HepG2 (cell line): ENCODE data around the gene SUSD4. TPM values are rescaled to one million over a fixed set of nuclear protein-coding genes. Genes with fewer than 3 reads are reported as not detected.

Experiments
- ATAC-seq: fragments of 200-7000 bp; cut with Tn5 transposase; 3 replicates; pipeline ENCODE4 v1.9.1; 2020; ENCODE audit warnings: mild to moderate bottlenecking, moderate library complexity
- BruUV-seq: library from RNA; stranded (reverse); fragments of 400-500 nt; replicated peaks from 2 replicates; lab custom pipeline; 2021; lab: Mats Ljungman, UMichigan
- CTCF ChIA-PET: fragments of 300-600 bp; formaldehyde crosslinking; extraction: SDS; loops from one replicate; lab custom pipeline; 2021; ENCODE audit warnings: low total read pairs, inconsistent platforms, low intra/inter-chr PET ratio; lab: Yijun Ruan, JAX
- POLR2A ChIA-PET: fragments of 350-600 bp; sonication (Branson Sonifier 250); formaldehyde crosslinking; loops from one replicate; lab custom pipeline; 2020; ENCODE audit warnings: antibody characterized with exemption, inconsistent platforms; lab: Yijun Ruan, JAX
- DNase-seq: peaks from one replicate; pipeline ENCODE4 v3.0.0-alpha.2; 2015; ENCODE audit warnings: low spot score
- FAIRE-seq: peaks from 3 replicates; lab custom pipeline; 2011; peaks lifted over from hg19 to GRCh38; lab: Jason Lieb, UNC
- H2AFZ ChIP-seq: one replicate; pipeline ENCODE4 v1.6.1; 2011; ENCODE audit warnings: low read length, inconsistent platforms
- H3K27ac ChIP-seq: fragments of 300-600 bp; 3 replicates; pipeline ENCODE4 v1.8.0; 2011; ENCODE audit warnings: mixed run types, mild to moderate bottlenecking, mixed read lengths, low read length, inconsistent platforms; ENCODE audit not compliant: insufficient read depth; ENCODE audit errors: extremely low read length
- H3K27me3 ChIP-seq, 2 experiments: fragments of 200-600 bp in 1 of 2; 2 replicates in 1 of 2; 3 replicates in 1 of 2; pipeline versions ENCODE4 v1.6.0 to v1.8.0; 2011; ENCODE audit warnings: low read length in 2 of 2, mild to moderate bottlenecking in 2 of 2, moderate library complexity in 2 of 2, inconsistent platforms in 1 of 2; ENCODE audit not compliant: insufficient read depth in 2 of 2, control insufficient read depth in 1 of 2
- H3K36me3 ChIP-seq, 2 experiments: fragments of 200-600 bp in 1 of 2; replicated peaks in 1 of 2; 2 replicates in 1 of 2; 3 replicates in 1 of 2; pipeline versions ENCODE4 v1.5.1 to v1.8.0; 2011; ENCODE audit warnings: low read length in 2 of 2, inconsistent platforms in 1 of 2; ENCODE audit not compliant: insufficient read depth in 2 of 2, control insufficient read depth in 1 of 2
- H3K4me1 ChIP-seq: 2 replicates; pipeline ENCODE4 v1.5.1; 2012; ENCODE audit warnings: low read length, inconsistent platforms; ENCODE audit not compliant: insufficient read depth
- H3K4me2 ChIP-seq: 2 replicates; pipeline ENCODE4 v1.6.0; 2011; ENCODE audit warnings: low read depth, low read length, inconsistent platforms
- H3K4me3 ChIP-seq, 3 experiments: fragments of 200-600 bp in 1 of 3; sonication (generic), shearing (Covaris generic) in 1 of 3; replicated peaks in 1 of 3; 2 replicates each; pipeline ENCODE4 v1.5.1; 2011 to 2016; ENCODE audit warnings: low read length in 3 of 3, inconsistent platforms in 2 of 3, low read depth in 2 of 3, mild to moderate bottlenecking in 2 of 3, control low read depth in 1 of 3, mixed read lengths in 1 of 3; ENCODE audit not compliant: insufficient read depth in 1 of 3
- H3K79me2 ChIP-seq: one replicate; pipeline ENCODE4 v1.6.1; 2011; ENCODE audit warnings: low read length, inconsistent platforms; ENCODE audit not compliant: insufficient read depth
- H3K9ac ChIP-seq: 2 replicates; pipeline ENCODE4 v1.6.0; 2011; ENCODE audit warnings: mild to moderate bottlenecking, low read depth, low read length, inconsistent platforms; ENCODE audit not compliant: insufficient read depth
- H3K9me3 ChIP-seq: 2 replicates; pipeline ENCODE4 v1.5.1; 2012; ENCODE audit warnings: mild to moderate bottlenecking, low read length
- H4K20me1 ChIP-seq: 2 replicates; pipeline ENCODE4 v1.6.0; 2011; ENCODE audit warnings: inconsistent platforms, mild to moderate bottlenecking, low read length, moderate library complexity; ENCODE audit not compliant: insufficient read depth
- FUBP1 ChIP-seq: sonication (generic); formaldehyde crosslinking; IDR thresholded peaks from 2 replicates; pipeline ENCODE4 v1.5.1; 2020; ENCODE audit warnings: missing genetic modification reagents, mild to moderate bottlenecking, borderline replicate concordance
- HDAC2 ChIP-seq: sonication (generic); formaldehyde crosslinking; IDR thresholded peaks from 2 replicates; pipeline ENCODE4 v1.4.0; 2020; ENCODE audit warnings: missing genetic modification reagents
- HOXA3 ChIP-seq: sonication (generic); formaldehyde crosslinking; IDR thresholded peaks from 2 replicates; pipeline ENCODE4 v1.5.0; 2020; ENCODE audit warnings: missing genetic modification reagents
- KIAA2018 ChIP-seq: sonication (generic); formaldehyde crosslinking; IDR thresholded peaks from 2 replicates; pipeline ENCODE4 v1.5.0; 2020; ENCODE audit warnings: mild to moderate bottlenecking, missing genetic modification reagents, borderline replicate concordance
- NR2F6 ChIP-seq, 2 experiments: IDR thresholded peaks; 2 replicates each; pipeline ENCODE4 v1.6.1; 2016; ENCODE audit warnings: antibody characterized with exemption in 1 of 2, mild to moderate bottlenecking in 1 of 2
- YEATS2 ChIP-seq: sonication (generic); formaldehyde crosslinking; IDR thresholded peaks from 2 replicates; pipeline ENCODE4 v1.4.0; 2020; ENCODE audit warnings: missing genetic modification reagents, borderline replicate concordance
- ZBTB49 ChIP-seq: sonication (generic); formaldehyde crosslinking; IDR thresholded peaks from 2 replicates; pipeline ENCODE4 v1.4.0; 2020; ENCODE audit warnings: missing genetic modification reagents, borderline replicate concordance
- ZNF264 ChIP-seq: sonication (generic); formaldehyde crosslinking; IDR thresholded peaks from 2 replicates; pipeline ENCODE4 v1.4.0; 2020; ENCODE audit warnings: missing genetic modification reagents
- ZNF329 ChIP-seq: sonication (generic); formaldehyde crosslinking; IDR thresholded peaks from 2 replicates; pipeline ENCODE4 v1.9.0; 2021; ENCODE audit warnings: low read depth, mild to moderate bottlenecking, missing genetic modification reagents
- ZSCAN9 ChIP-seq: IDR thresholded peaks from 2 replicates; pipeline ENCODE4 v1.6.1; 2016; ENCODE audit warnings: borderline replicate concordance
- WGBS: methylation state at CpG from one replicate; pipeline ENCODE4 v1.1.6; 2017; ENCODE audit warnings: low lambda C conversion rate; 5-methylcytosine and 5-hydroxymethylcytosine counted together
- in situ Hi-C: cut with HindIII; loops from 2 replicates; pipeline ENCODE4 v1.10.0; 2017; ENCODE audit warnings: low pct_unique_long_range_greater_than_20kb; ENCODE audit not compliant: extremely low pct_ligation_motif_present
- intact Hi-C: fragments of 100-400 bp; cut with micrococcal nuclease; formaldehyde crosslinking; loops from one replicate; pipeline ENCODE4 v1.10.0; 2022; ENCODE audit not compliant: unreplicated experiment
- polyA plus RNA-seq, 8 experiments: library from polyadenylated mRNA; depleted of rRNA in 3 of 8; stranded (reverse) in 7 of 8; unstranded in 1 of 8; fragments of >200 nt; fragmentation: Illumina TruSeq in 4 of 8; extraction: Trizol in 4 of 8; gene quantifications; 2 replicates each; pipeline versions ENCODE4 v1.2.1 to v1.2.3, GENCODE V29; 2011 to 2016; ENCODE audit warnings: low read depth in 4 of 8, missing spikeins in 1 of 8, mixed read lengths in 1 of 8; ENCODE audit not compliant: insufficient read depth in 1 of 8
- total RNA-seq, 5 experiments: library from RNA; depleted of rRNA; stranded (reverse); fragments of >200 nt; fragmentation: Illumina TruSeq; extraction: Trizol; gene quantifications; 2 replicates each; pipeline ENCODE4 v1.2.3, GENCODE V29; 2016; ENCODE audit warnings: low read depth in 1 of 5

SUSD4 gene
- total and polyA plus RNA-seq, 2 of the 13 experiments (the other 11 are each of a cell fraction or from before 2014, with no cell fraction given), result not detected

- Histone ChIP-seq H2AFZ (no peak overlapping the region), H3K79me2 (no peaks in the 10 kb centered on the region), H4K20me1 (no peaks in the 10 kb centered on the region), H3K4me3 (no peak overlapping the region), H3K4me1 (peaks cover 10% of the 10 kb centered on the region), H3K27me3 (peaks cover 0 to 6% of the 10 kb centered on the region in 2 experiments; a peak in 1 of 5 replicates), H3K9me3 (no peaks in the 10 kb centered on the region), H3K4me2 (no peak overlapping the region), H3K27ac (no peak overlapping the region), H3K36me3 (no peaks in the 10 kb centered on the region), H3K9ac (no peak overlapping the region)
- no peak for ATAC-seq
- CTCF ChIA-PET, result no interaction called here
- intact Hi-C loops, result no loop called here
- TF ChIP-seq ZNF264 (CRISPR knock-in tag), result no peak
- TF ChIP-seq ZNF329 (CRISPR knock-in tag), result no peak
- no peak for TF ChIP-seq YEATS2 (CRISPR knock-in tag)
- TF ChIP-seq NR2F6 (IDR thresholded peaks at IDR 0.05), result no peak
- no peak for TF ChIP-seq NR2F6 (CRISPR knock-in tag; IDR thresholded peaks at IDR 0.05)
- TF ChIP-seq HDAC2 (CRISPR knock-in tag), result no peak
- no peak for TF ChIP-seq HOXA3
- no peak for TF ChIP-seq FUBP1 (CRISPR knock-in tag)
- TF ChIP-seq KIAA2018 (CRISPR knock-in tag), result no peak
- TF ChIP-seq ZBTB49, result no peak
- TF ChIP-seq ZSCAN9 (CRISPR knock-in tag), result no peak
- POLR2A ChIA-PET, result no interaction called here
- FAIRE-seq, result no peak
- DNase-seq, result no peak
- in situ Hi-C loops, result no loop called here
- 9% methylated on average over 5 of the region's 5 CpGs for WGBS
- BruUV-seq, result no TSS peak
These were observed 183.2 kb downstream of the SUSD4 start for GRCh38 chr1:223180731-223181321.
